Measurements from ENCODE around the gene ATG2B.
A peak's percentile ranks its signal among the peaks of the same experiment; 100 is the strongest.

ATG2B gene, protein sequence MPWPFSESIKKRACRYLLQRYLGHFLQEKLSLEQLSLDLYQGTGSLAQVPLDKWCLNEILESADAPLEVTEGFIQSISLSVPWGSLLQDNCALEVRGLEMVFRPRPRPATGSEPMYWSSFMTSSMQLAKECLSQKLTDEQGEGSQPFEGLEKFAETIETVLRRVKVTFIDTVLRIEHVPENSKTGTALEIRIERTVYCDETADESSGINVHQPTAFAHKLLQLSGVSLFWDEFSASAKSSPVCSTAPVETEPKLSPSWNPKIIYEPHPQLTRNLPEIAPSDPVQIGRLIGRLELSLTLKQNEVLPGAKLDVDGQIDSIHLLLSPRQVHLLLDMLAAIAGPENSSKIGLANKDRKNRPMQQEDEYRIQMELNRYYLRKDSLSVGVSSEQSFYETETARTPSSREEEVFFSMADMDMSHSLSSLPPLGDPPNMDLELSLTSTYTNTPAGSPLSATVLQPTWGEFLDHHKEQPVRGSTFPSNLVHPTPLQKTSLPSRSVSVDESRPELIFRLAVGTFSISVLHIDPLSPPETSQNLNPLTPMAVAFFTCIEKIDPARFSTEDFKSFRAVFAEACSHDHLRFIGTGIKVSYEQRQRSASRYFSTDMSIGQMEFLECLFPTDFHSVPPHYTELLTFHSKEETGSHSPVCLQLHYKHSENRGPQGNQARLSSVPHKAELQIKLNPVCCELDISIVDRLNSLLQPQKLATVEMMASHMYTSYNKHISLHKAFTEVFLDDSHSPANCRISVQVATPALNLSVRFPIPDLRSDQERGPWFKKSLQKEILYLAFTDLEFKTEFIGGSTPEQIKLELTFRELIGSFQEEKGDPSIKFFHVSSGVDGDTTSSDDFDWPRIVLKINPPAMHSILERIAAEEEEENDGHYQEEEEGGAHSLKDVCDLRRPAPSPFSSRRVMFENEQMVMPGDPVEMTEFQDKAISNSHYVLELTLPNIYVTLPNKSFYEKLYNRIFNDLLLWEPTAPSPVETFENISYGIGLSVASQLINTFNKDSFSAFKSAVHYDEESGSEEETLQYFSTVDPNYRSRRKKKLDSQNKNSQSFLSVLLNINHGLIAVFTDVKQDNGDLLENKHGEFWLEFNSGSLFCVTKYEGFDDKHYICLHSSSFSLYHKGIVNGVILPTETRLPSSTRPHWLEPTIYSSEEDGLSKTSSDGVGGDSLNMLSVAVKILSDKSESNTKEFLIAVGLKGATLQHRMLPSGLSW (N-terminal part only)

DNA sequence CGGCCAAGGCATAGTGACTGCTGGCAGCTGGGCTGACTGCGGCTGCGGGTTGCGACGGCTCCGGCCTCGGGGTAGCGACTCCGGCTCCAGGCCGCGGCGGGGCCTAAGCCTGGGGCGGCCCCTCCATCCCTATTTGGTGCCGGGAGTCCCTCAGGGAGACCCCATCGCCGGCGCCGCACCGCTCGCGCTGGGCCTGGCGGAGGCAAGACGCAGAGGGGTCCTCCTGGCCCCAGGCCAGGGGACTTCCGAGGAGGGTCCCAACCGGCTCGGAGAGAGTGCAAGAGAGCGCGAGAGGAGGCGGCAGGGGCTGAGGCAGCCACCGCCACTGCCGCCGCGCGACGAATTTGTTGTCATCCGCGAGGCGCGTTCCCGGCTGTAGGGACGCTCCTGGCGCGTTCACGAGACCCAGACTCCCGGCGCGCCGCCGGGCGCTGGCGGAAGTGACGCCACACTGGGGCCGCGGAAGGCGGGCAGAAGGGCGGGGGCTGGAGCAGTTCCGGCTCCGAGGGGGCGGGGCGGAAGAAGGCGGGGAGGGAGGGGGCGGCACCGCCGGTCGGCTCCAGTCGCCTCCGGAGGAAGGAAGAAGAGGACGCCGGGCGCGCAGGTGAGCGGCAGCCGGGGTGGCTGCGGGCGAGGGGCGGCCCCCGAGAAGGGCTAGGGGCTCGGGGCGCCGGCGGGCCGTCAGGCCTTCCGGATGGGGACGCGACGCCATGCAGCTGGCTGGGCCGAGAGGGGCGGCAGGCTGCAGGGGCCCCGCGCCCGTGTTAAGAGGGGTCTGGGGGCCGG lies at the start of gene ATG2B, which contains the start of gene GSKIP:
Gene ATG2B (minus strand): TSS at position 377 of the 786 bp plus-strand sequence. CDS start 365 bp downstream, at position 12.
Gene GSKIP (plus strand): TSS at position 562 of the 786 bp plus-strand sequence. CDS start 18,722 bp downstream, outside the sequence.
- peak; percentile 98 for DNase-seq (ENCODE audit: low read depth)

DNA sequence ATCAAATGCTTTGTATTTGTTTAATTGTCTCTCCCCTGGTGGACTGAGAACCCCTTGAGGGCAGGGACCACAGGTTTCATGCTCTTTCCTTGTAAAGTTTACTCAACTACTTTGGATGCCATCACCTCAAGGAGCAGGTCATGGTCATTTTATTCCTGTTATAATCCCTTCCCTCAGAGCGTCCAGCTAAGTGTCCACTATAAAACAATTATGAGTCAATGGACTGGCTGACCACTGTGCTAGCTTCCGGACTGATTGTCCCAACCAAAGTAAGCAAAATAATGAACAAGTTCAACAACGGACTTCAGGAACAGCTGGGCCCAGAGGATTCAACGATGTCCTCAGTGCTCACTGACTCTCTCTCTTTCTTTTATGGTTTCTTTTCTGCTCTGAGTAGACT lies 47.0 kb upstream of the ATG2B start:
- DNase-seq (ENCODE audit: low read depth) = no peak

DNA sequence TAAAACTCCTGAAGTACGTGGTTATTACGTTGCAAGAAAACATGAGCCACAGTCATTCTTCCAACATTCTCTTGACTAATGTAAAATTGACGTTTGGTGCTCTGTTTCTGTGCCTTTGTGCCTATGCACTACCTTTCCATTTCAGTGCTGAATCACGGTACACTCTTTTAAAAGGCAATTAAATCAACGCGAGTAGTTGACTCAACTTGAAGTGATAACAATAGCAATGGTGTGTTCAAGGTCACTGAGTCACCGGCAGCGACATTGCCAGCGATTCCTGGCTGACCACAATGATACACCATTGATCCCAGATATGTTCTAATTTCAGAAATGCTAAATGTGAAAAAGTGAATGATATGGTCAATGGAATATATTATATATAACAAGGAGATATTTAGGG lies 46.6 kb upstream of the ATG2B start:
- DNase-seq (ENCODE audit: low read depth) = no peak

DNA sequence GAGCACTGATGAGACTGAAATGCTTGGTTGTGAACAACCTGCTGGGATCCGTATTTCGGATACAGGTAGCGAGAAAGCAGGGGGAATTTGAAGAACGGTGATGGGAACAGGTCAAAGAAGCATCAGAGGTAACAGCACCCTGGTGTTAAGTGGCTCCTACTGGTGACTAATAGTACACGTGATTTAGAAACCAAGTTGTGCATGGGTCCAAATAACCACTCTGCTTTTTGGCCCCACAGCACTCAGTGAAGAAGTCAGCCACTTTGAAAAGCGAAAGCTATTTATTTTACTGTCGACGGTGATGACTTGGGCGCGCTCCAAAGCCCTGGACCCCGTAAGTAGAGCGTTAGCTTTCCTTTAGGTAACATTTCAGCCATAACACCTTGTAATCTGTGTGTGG lies 45.5 kb upstream of the ATG2B start:
- DNase-seq (ENCODE audit: low read depth) = no peak

DNA sequence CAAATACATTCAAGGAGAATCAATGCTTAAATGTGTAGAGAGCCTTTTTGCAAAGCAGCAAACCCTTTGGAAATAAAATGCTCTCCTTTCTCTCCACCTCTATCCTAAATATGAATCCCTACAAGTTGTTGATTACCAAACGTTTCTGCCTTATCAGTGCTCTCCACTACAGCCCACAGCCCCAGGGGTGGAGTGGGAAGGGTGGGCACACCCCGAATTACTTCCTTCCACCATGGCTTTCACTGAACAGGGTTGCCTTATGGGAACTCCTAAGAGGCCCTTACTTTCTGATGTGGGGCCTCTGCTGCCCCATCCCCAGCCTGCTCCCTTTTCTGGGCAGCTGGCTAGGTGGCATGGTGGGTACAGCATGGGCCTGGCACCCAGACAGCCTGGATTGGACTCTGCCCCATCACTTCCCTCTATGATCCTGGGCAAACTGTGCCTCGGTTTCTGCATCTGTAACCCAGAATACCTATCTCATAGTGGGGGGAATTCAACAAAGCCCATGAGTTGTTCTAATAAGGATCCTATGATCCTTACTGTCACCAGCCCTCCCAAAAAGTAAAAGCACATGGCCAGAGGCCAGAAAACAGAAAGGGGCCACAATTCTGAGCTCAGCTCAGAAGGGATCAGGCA lies 44.9 kb upstream of the ATG2B start:
- DNase-seq (ENCODE audit: low read depth) = no peak

DNA sequence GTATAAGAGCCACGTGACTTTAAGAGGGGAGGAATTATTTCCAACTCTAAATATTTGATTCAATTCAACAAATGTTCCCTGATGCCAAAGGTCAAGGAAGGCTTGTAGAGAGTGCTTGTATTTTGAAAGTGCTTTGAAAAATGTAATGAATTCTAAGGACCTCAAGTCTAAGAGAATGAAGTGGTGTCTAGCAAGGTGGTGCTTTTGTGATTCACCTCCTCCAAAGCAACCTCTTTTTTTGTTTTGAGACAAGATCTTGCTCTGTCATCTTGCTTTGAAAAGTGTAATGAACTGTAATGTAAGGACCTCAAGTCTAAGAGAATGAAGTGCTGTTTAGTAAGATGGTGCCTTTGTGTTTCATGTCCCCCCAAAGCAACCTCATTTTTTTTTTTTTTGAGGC lies 42.5 kb upstream of the ATG2B start:
- no peak for DNase-seq (ENCODE audit: low read depth)

DNA sequence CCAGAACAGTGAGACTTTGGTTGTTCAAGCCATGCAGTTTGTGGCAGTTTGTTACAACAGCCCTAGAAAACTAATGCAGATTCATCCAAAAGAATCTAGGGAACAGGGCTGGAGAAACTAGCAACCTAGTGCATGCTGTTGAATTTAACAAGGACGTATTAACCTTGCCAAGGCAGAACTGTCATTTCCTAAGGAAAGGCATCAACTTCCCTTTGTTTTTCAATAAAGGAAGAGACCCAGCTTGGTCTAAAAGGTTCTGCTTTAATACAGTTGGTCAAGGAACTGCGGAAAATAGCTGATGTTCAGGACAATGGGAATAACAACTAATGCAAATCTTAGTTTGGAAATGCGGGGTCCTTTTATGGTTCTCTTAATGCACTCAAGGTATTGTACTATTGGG lies 40.3 kb upstream of the ATG2B start:
- no peak for DNase-seq (ENCODE audit: low read depth)

DNA sequence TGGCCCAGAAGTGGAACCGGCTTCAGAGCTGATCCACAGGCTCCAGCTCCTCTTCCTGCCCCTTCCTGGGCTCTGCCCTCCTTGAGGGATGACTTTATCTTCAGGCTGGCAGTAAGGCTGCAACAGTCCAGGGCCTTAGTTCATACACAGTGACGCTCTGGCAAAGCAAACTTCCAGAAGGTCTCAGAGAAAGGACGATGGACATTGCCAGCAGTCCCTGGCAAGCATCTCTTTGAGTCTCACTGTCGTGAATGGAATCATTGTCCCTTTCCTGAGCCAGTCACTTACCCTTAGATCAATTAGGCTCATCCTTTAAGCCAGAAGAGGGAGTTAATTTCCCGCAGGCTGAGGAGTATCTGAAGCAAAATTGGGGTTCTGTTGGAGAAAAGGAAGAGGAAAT lies 37.4 kb upstream of the ATG2B start:
- DNase-seq (ENCODE audit: low read depth) = no peak

DNA sequence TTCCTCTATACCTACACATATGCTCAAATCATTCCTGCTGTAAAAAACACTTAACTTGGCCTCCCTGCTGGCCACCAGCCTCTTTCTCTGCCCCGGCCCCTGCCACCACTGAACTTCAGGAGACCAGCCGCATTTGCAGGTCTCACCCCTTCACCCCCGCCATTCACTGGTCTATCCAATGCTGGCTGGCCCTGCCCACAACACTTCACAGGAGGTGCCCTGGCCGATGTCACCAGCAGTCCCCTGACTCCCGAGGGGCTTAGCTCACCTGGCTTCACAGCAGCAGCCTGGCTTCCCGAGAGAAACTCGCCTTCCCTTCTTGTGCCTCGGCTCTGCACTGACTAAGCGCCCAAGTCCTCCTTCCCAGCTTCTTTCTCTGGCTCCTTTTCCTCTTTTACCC lies 36.3 kb upstream of the ATG2B start:
- no peak for DNase-seq (ENCODE audit: low read depth)

DNA sequence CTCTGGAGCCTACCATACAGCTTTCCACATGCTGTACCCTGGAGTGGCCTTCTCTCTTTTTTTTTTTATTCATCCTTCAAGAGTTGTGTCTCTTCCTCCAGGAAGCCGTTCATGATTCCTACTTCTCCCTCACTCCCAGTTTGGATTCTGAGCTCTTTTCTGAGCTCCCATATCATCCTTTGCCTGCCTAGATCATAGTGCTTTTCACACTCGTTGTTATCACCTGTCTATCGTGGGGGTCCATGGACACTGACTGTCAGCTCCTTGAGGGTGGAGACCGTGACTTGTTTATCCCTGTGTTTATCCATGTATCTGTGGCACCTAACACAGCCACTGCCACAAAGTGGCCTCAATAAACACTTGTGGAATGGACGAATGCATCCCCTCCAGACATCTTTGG lies 35.8 kb upstream of the ATG2B start:
- no peak for DNase-seq (ENCODE audit: low read depth)

DNA sequence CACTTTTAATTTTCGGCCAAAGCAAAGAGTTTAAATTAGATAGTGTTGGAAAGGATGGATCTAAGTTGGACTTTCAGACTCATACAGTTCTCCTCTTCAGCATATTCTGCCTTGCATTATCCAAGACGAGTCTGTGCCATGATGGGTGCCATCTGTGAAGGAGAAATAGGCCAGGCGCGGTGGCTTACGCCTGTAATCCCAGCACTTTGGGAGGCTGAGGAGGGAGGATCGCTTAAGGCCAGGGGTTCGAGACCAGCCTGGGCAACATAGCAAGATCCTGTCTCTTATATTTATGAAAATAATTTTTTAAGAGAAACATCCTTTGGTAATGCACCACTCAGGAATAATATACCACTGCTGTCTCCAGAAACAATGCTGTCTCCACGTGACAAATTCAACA lies 35.3 kb upstream of the ATG2B start:
- no peak for DNase-seq (ENCODE audit: low read depth)

DNA sequence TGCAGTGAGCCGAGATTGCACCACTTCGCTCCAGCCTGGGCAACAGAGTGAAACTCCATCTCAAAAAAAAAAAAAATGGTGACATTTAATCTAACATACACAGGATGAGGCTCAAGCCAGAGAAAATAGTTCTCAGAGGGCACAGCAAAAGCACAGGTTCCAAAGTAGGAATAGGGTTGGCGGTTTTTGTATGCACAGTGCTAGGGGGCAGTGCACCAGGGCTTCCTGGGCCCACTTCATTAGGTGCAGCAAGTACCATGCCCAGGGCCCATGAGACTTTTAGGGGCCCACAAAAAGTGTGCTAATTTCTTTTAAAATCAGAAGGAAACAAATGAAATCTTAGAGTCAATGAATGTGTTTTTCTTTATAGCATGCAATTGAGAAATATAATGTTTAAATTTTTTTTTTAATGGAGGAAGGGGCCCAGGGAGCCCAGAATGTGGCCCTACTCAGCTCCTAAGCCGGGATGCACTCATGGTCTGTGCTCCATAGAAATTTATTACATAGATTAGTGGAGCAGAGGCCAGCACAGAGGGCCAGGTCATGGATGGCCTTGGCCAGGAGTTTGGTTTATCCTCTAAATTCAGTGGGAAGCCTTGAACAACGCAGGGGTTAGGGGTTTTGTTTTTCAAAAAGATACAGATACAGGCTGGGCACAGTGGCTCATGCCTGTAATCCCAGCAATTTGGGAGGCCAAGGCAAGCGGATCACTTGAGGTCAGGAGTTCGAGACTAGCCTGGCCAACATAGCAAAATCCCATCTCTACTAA lies 31.1 kb upstream of the ATG2B start:
- DNase-seq (ENCODE audit: low read depth) = no peak

DNA sequence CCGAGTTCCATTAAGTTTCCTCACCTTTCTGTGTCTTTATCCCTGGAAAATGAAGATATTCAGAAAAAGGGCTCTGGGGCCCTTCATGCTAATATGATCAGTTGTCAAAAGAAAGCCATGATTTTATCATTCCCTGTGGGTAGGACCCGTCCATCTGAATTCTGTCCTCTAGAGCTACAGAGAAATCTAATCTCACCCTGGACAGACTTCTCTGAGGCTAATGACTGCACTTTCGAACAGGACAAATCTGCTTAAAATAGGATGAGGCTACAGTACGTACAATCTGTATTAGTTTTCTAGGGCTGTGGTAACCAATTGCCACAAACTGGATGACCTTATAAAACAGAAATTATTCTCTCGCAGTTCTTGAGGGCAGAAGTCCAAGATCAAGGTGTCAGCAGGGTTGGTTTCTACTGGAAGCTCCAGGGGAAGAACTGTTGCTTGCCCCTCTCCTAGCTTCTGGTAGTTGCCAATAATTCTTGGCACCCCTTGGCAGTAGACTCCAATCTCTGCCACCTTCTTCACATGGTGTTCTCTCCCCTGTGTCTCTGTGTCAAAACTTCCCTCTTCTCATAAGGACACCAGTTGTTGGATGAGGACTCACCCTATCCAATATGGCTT lies 30.0 kb upstream of the ATG2B start:
- no peak for DNase-seq (ENCODE audit: low read depth)

DNA sequence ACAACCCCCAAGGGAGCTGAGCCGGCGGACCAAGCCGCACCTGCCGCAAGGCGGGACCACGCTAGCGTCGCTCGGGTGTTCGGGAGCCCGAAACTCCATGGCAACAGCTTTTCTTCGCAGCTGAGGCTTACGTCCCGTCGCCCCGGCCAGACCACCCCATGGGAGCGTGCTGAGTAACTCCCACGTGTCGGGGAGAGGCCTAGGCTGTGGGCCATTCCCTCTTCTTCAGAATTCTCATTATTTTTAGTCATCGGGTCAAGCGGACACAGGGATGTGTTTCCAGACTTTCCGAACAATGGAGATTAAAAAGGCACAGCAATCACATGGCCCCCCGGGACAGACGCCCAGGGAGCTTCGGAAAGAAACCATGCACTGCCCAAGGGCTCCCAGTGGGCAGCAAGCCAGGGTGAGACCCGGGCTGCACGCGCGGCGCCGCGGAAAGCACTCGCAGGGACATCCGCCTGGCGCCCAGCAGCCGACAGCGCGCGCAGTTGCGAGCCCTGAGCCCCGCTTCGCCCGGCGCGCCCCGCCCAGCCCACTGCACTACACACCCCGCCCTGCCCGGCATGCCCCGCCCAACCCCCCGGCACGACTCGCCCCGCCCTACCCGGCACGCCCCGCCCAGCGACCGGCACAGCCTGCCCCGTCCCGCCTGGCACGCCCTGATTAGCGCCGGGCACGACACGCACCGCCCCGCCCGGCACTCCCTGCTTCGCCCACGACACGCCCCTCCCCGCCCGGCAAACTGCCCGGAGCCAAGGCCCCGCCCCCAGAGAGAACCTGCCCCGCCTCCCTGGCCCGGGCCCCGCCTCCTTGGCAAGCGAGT lies 28.4 kb upstream of the ATG2B start:
- peak; percentile 100 for DNase-seq (ENCODE audit: low read depth)

DNA sequence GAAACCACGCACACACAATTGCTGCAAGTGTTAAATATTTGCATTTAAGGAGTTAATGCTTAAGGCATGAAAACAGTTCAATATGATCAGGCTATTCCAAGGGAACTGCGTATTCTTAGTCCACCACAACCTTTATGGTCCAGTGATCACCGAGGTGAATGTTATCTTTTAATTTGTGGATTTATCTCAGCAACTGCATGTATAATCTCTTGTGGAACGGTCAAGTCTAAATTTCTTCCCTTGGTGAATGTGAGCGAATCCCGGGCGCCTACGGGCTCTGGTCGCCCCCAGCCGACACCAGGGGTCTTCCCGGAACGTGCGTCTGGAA lies 27.8 kb upstream of the ATG2B start:
- no peak for DNase-seq (ENCODE audit: low read depth)

DNA sequence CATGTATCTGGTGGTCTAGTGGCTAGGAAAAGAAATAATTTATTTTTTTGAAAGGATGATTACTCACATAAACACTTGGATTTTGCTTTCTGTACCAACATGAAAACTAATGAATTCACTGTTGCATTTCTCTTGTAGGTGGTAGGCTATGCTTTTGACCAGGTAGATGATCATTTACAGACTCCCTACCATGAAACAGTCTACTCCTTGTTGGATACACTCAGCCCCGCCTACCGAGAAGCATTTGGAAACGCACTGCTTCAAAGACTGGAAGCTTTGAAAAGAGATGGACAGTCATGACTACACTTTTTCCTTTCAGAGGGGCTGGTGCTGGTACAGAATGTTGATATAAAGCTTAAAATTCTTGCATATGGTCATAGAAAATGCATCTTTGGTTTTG lies 22.2 kb upstream of the ATG2B start:
- DNase-seq (ENCODE audit: low read depth) = no peak

DNA sequence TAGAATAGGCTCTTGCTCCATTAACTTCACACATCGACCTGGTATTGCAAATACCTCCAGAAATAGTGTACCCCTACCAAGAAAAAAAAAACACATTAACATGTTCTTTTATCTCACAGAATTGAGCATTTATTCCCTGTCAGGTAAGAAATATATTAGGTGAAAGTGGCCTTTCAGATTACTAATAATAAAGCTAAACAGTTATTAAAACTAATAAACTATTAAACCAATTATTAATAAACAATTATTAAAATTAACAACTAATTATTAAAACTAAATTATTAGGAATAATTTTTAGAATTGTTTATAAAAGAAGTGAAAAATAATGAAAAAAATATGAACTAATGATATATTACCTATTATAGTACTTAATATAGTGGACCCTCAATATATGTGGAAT lies 21.6 kb upstream of the ATG2B start:
- no peak for DNase-seq (ENCODE audit: low read depth)

DNA sequence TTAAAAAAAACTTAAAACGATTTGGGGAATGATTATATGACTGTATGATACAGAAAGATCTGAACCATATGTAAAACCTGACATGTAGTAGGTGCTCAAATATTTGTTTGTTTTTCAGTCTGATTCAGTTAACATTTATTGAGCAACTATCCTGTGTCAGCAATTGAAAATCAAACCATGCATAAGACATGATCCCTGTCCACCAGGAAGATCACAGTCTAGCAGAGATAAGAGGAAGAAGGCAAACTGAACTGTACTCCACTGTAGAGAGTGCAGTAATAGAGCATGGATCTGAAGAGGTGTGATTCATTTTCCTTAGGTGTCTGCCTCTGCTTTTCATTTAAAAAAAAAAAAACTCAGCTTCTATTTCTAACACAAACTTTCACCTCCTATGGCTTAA lies 20.9 kb upstream of the ATG2B start:
- no peak for DNase-seq (ENCODE audit: low read depth)

DNA sequence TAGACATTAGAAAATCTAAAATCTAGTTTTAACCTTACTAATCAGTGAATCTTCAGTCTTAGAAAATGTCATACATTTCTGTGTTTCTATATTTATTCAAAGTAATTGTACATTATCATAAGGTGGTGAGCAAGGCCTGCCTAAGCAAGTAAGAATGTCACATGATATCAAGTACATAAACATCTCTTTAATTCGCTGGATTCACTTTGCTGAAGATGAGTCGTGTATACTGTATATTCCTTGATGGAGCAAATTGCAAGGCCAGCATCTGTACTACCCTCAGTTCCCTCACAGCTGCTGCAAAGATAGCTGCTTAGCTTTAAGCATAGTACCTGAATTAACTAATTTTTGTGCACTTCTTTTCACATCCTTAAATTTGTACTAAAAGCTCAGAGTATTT lies 20.3 kb upstream of the ATG2B start:
- no peak for DNase-seq (ENCODE audit: low read depth)
